DMS79 (cell line): ENCODE data around the gene PIP.
"Not testable (repeated sequence)": the region's sequence is repeated elsewhere in the genome, so short reads cannot be mapped to it uniquely, and the experiment has no call there.

Experiments
- DNase-seq: peaks from one replicate; lab custom pipeline; 2025; lab: John Stamatoyannopoulos, UW

Gene PIP

DNA sequence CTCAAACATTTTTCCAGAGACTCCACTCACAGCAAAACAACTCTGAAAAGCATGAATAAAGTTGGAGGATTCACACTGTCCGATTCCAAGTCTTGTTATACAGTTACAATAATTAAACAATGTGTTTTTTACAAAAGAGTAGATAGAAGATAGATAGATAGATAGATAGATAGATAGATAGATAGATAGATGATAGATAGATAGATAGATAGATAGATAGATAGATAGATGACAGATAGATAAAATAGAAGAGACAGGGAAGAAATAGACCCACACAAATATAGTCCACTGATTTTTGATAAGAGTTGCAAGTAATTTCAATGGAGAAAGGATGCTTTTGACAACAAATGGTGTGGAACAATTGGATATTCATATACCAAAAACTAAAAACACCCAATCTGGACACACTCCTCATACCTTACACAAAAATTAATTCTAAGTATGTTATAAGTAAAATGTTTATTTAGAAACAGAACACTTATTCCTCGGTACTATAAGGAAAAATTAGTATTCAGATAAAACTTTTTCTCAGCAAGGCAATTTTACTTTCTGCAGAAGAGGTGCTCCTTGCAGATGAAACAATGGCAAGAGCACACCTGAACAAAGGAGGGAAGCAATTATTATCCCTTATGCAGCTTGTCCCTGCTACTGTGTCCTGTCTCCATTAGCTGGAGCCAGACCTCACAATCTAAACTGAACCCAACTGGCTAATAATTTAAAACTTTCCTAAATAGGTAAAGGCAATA is 45.7 kb downstream of the PIP start:
- no peak for DNase-seq

DNA sequence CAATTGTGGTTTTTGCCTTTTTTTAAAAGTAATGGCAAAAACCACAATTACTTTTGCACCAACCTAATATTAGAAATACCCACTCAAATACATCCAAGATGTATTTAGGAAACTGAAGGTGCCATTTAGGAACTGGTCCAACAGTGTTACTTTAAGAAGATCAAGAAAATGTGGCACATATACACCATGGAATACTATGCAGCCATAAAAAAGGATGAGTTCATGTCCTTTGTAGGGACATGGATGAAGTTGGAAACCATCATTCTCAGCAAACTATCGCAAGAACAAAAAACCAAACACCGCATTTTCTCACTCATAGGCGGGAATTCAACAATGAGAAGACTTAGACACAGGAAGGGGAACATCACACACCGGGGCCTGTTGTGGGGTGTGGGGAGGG is 48.9 kb downstream of the PIP start:
- DNase-seq: not testable (repeated sequence)

DNA sequence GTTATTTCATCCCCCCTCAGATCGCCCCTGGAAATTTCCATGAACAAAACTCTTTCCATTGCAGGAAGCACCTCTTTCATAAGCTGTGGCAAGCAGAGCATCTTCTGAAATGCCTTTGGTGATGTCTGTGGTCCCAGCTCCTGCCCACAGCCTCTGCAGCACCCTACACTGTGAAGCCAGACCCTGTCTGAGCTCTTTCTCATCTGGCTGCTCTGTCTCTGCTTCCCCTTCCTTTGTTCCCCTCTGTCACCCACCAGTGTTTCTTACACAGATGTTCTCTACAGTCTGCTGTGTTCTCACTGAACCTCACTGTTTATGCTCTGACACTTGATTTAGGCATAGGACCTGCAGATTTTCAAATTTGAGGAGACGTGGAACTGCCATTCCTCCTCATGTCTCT is 49.5 kb downstream of the PIP start:
- no peak for DNase-seq

DNA sequence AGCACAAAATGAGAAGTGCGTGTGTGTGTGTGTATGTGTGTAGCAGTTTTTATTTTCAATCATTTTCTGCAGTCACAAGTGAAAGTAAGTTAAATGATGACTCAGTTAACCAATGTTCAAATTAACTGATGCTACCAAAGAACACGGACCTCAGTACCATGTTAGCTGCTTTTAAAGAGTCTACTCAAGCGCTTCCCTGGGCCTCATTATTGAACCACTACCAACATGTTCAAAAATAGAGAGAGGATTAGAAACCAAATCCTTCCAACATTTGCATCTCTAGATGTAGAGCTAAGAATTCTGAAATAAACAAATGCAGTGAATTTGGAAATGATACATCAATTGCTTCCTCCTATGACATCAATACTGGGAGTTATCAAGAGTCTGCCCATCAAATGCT is 51.1 kb downstream of the PIP start, which contains the start of gene TAS2R39:
TSS of gene TAS2R39 (plus strand) at position 396 of the 400 bp plus-strand sequence. CDS start at position 396, 0 bp downstream.
- no peak for DNase-seq

DNA sequence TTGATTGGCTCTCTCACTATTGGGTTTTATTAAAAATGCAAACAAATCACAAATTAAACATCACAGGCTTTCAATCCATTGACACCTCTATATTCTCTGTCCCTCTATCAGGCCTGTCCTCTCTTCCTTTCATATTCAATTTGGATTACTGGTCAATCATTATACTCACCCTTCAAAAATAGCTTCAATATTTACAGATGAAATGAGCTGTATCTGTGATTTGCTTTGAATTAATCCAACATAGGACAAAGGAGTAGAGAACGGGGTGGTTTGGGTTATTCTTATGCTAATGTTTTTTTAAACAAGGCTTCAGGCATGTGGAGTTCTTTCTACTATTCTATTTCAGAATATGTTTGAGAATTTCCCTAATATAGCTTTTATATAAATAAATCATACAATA is 53.7 kb downstream of the PIP start:
- no peak for DNase-seq

DNA sequence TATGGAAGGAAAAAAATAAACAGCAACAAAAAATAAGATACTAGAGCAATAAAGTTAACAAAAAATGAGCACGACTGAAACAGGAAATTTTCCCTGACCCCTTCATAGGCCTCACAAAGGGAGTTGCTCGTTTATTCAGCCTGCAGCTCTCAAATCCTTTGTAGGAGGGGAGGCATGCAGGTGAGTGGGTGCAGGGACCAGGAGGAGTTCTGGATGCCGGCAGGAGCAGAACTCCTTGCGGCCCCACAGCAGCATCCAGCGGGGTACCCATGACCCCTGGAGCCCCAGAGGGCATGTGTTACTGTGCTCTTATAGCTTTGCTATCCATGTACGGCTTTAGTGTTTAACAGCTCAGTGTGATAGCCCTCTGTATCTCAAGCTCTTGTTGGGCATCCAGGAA is 57.1 kb downstream of the PIP start:
- DNase-seq: no peak
